GM23248 (cell line): ENCODE data around the gene SLC9A6.

Experiments used
- EZH2 ChIP-seq: fragments of 200-600 bp; sonication (generic); IDR thresholded peaks from 2 replicates; pipeline ENCODE4 v1.6.1; 2018; ENCODE audit warnings: antibody characterized with exemption, mild to moderate bottlenecking; ENCODE audit not compliant: insufficient read depth, poor library complexity, severe bottlenecking
- EZH2phosphoT487 ChIP-seq: fragments of 200-600 bp; sonication (generic); IDR thresholded peaks from 2 replicates; pipeline ENCODE4 v1.6.1; 2018; ENCODE audit warnings: antibody characterized with exemption, moderate library complexity, mild to moderate bottlenecking, low read depth; ENCODE audit not compliant: insufficient read depth

DNA sequence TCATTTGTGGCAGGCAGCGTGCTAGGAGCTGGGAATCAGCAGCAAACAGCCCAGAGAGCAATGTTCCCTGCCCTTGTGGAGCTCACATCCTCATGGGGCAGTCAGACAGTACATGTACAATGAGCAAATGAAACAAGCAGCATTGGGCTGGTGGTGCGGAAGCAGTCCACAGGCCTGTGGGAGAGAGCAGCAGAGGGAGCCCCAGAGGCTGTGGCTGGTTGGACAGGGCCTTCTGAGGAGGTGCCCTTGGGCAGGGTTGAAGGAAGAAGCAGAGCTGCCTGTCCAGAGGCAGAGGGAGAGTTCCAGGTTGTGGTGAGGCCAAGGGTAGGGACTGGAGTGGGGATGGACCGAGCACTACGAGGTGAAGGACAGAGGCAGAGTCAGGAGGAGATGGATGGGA lies 33.9 kb upstream of the SLC9A6 start:
- TF ChIP-seq EZH2phosphoT487, result no peak
- TF ChIP-seq EZH2, result no peak
